ENCODE results near the gene BRD2. TPM values are rescaled to one million over a fixed set of nuclear protein-coding genes. Genes with fewer than 3 reads are reported as not detected.

BRD2 gene
- total RNA-seq, 1 donor from 2014 or later: 331 TPM

DNA sequence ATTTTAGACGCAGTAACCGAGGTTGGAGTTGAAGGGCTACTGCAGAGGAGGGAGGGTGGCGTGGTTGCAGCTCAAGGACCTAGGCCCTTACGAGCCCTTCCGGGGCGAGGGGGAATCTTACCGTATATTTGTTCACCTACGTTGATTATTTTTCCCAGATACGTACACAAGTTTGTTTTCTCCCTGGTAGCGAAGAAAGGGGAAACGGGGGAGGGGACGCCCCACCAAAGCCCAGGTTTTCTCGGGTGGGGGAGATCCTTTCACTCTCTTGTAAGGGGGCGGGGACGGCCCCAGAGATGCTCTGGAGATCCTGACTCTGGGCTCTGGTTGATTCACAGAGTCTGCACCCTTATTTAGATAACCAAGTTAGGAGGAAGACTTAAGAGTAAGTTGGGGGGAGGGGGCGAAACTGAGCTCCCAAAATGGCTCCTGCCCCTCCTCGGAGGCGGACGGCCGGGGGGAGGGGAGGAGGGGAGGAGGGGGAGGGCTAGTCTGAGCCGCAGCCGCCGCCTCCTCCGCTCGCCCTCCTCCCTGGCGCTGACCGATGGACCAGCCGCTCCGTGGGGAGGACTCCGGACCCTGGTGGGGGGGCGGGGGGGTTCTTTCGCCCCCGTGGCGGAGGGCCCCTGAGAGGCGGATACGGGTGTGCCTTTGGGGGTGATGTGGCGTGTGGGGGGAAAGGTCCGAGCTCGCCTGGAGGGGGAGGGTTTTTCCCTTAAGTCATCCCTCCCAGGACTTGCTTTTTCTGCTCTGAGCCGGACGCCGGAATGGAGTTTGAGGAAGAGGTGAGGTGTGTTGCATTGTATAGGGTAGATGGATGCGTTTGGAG is 2.2 kb downstream of the BRD2 start:
- intact Hi-C loops (cut with micrococcal nuclease): loop anchor here (1.0 to 5.0 kb wide), 6 partner anchors 126 to 1233 kb away; partner anchors contain the start of genes AGPAT1, CLIC1, PHF1 and PSMB8

DNA sequence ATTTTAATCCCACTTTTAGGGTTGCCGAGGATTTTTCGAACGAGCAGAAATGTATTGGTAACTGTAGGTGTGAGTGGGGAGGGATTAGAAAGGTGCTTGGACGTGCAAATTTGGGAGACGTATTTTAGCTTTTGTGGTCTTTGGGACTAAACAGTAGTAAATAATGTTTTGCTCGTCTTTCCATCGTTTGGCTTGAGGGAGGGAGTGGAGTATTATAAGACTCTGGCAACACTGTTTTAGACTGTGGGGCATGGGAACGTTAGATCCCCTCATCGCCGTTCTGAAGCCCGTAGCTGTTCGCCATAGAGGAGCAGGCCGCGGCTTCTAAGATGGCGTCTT is 2.8 kb downstream of the BRD2 start:
- intact Hi-C loops (cut with micrococcal nuclease): loop anchor here (1.0 to 5.0 kb wide), 6 partner anchors 127 to 1234 kb away; partner anchors contain the start of genes AGPAT1, CLIC1, PHF1 and PSMB8

DNA sequence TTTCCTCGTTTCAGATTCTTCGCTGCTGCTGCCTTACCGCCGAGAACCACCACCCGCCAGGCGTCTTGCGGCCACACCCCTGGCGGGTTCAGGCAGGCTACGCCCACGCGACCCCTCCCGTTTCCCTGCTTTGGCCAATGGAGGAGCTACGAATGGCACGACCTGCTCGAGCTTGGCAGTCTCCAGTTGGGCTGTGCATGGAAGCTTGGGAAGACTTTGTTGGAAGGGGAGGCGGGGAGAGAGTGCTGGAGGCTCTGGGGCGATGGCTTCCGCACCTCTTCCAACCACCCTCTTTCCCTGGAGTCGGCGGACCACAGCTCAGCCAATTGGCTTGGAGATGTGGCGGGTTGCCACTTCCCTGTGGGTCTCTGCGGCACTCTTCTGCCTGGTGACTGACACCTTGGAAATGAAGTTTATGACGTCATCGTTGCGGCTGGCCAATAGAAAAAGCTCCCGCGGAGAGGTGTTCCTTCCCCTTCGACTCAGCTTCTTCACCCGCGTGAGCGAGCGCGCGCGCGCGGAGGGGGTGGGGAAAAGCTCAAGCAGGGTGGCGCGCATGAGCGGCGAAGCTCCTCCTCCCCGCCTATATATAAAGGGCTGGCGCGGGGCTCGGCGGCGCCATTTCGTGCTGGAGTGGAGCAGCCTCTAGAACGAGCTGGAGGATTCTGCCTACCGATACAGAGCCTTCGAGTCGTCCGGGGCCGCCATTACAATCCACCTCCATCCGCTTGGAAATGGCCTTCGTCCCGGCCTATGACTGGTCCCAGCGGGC is 3.4 kb downstream of the BRD2 start:
- intact Hi-C loops (cut with micrococcal nuclease): loop anchor here (1.0 to 5.0 kb wide), 7 partner anchors 77 to 1234 kb away; partner anchors contain the start of genes AGPAT1, CLIC1, PHF1 and PSMB8

DNA sequence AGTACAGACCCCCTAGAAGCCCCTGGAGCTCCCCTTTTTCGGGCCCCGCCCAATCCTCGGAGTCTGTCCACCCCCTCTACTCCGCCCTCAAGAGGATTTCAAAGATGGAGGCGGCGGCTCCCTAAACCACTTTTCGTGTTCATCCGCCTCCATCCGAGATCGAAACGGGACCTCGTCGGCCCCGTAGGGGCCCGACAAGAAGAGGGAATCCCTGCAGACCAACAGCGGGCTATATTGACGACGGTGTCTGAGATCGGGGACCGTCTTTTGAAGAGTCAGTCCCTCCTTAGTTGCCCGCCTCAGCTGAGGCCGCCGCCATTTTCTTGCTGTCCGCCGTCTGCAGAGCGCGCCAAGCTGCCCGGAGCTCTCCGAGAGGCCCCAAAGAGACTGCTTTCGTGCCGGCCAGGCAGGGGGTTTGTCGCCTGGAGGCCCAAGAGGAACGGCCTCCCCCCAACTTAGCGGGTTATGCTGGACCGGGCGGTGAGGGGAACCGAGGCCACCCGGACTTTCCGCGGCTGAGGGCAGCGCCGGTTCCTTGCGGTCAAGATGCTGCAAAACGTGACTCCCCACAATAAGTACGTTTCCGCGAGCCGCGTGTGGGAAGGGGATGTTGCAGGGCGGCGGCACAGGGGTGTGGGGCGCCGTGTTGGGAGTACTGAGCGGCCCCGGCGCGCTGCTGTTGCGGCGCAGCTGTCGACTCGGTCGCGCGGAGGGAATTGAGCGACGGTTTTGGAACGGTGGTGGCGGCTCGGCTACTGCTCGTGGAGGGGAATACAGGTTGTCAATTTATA is 4.2 kb downstream of the BRD2 start:
- intact Hi-C loops (cut with micrococcal nuclease): loop anchor here (1.0 to 5.0 kb wide), 6 partner anchors 78 to 1235 kb away; partner anchors contain the start of genes AGPAT1, CLIC1, PHF1 and RNF5

DNA sequence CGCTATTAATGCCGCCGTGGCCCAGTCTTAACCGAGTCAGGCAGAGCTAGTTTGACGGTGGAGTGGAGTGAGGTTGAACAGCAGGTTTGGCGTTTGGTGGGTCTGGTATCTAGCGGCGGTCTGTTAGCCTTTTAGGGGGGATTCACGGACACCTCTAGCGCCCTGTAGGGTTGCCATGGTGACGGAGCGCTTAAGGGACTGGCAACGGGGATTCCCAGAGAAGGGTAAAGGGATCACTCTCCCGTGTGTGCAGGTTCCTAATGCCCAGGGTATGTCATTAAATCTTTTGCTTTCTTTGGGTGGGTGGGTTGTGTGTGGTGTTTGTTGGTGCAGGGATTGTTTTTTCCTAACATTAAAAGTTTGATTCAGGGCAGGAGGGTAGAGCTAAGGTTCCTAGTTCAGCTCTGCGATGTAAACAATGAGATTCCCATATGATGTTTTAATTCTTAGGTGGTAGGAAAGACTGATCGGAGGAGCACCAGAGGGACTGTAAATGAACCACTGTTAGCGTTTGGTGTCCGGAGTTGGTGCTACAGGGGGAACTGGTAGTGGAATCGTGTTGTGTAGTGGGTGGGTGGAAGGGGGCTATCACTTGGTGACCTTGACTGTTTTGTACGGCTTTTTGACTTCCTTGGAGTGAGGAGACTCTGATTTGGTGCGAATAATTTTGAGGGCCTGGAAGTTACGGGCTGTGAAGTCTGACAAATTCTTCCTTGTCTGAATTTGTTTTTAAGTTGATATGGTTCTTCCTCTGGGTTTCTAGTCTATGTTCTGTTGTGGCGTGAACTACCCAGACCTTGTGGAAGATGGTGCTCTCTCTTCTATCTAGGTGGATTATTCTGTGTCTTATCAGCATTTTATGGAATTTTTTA is 5.0 kb downstream of the BRD2 start:
- intact Hi-C loops (cut with micrococcal nuclease): loop anchor here (5.0 kb wide), 5 partner anchors 339 to 1236 kb away; partner anchors contain the start of genes AGPAT1, CLIC1, PHF1 and RNF5

DNA sequence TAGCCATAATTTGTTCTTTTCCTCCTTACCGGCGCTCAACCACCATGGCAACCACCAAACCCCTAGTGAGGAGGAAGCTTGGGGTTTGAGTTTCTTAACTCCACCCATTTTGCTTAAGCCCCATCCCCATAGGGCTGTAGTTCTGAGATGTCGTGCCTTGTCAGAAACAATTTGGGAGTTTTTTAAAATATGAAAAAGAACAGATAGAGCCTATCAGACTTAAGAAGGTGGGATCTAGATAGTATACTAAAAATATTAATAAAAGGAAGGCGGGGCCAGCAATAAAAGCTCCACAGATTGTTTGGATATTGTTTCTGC is 5.6 kb downstream of the BRD2 start:
- intact Hi-C loops (cut with micrococcal nuclease): loop anchor here (5.0 kb wide), 5 partner anchors 338 to 1237 kb away; partner anchors contain the start of genes AGPAT1, CLIC1, PHF1 and RNF5

DNA sequence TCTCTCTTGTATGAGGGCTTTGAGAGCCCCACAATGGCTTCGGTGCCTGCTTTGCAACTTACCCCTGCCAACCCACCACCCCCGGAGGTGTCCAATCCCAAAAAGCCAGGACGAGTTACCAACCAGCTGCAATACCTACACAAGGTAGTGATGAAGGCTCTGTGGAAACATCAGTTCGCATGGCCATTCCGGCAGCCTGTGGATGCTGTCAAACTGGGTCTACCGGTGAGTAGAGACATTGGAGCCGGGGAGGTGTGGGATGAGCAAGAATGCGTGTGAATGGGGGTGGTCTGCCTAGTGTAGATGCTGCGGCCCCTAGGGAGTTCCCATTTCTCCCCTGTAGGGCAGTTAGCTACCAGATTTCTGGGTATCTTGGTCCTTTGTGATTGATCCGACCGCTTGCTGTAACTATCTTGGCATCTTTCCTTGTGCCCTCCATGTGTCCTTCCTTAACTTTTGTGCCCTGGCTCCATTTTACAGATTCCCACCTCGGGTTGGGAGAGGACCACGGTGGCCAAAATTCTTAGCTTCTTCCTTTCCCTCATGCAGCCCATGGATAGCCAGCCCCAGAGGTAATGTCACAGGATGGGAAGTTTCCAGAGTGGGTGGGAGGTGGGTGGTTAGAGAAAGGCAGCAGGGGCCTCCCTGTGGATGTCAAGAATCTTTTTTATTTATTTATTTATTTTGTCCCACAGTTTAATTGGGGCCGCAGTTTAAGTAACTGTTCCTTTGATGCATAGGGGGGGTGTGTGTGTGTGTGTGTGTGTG is 6.3 kb downstream of the BRD2 start:
- intact Hi-C loops (cut with micrococcal nuclease): loop anchor here (5.0 kb wide), 5 partner anchors 338 to 1237 kb away; partner anchors contain the start of genes AGPAT1, CLIC1, PHF1 and RNF5

DNA sequence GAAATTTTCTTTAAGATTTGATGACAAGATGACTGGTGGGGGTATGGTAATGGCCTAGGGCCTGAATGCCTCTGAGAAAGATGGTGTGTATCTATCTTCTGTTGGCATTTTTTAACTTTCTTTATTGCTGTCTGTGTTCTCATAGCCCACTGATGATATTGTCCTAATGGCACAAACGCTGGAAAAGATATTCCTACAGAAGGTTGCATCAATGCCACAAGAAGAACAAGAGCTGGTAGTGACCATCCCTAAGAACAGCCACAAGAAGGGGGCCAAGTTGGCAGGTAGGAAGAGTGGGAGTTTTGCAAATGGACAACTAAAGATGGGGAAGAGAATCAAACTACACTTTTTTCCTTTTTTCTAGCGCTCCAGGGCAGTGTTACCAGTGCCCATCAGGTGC is 7.5 kb downstream of the BRD2 start:
- intact Hi-C loops (cut with micrococcal nuclease): no loop called here

DNA sequence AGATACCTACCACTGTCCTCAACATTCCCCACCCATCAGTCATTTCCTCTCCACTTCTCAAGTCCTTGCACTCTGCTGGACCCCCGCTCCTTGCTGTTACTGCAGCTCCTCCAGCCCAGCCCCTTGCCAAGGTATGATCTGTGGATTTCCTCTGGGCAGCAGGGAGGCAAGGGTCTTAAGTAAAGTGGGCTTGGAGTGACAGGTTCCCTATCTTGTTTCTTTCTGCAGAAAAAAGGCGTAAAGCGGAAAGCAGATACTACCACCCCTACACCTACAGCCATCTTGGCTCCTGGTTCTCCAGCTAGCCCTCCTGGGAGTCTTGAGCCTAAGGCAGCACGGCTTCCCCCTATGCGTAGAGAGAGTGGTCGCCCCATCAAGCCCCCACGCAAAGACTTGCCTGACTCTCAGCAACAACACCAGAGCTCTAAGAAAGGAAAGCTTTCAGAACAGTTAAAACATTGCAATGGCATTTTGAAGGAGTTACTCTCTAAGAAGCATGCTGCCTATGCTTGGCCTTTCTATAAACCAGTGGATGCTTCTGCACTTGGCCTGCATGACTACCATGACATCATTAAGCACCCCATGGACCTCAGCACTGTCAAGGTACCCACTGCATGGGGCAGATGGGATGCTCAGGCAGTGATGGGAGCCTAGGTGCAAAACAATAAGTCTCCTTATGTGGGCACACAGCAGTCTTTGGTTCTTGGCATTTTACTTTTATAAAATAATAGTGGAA is 8.1 kb downstream of the BRD2 start:
- intact Hi-C loops (cut with micrococcal nuclease): no loop called here

DNA sequence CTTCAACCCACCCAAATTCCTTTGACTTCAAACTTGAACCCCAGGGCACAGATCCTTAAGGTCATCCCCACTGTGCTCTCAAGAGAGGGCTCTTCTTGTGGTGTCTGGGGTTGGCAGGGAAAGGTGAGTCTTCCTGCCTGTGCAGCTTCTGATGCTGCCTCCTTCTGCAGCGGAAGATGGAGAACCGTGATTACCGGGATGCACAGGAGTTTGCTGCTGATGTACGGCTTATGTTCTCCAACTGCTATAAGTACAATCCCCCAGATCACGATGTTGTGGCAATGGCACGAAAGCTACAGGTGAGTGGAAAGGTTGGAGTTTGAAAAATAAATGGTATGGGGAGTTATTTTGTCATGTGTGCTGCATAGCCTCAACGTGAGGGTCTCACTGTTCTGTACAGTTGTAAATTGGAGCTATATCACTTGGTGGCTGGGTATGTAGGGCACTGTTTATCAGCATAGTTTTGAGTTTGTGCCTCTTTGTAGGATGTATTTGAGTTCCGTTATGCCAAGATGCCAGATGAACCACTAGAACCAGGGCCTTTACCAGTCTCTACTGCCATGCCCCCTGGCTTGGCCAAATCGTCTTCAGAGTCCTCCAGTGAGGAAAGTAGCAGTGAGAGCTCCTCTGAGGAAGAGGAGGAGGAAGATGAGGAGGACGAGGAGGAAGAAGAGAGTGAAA is 9.0 kb downstream of the BRD2 start:
- intact Hi-C loops (cut with micrococcal nuclease): no loop called here

DNA sequence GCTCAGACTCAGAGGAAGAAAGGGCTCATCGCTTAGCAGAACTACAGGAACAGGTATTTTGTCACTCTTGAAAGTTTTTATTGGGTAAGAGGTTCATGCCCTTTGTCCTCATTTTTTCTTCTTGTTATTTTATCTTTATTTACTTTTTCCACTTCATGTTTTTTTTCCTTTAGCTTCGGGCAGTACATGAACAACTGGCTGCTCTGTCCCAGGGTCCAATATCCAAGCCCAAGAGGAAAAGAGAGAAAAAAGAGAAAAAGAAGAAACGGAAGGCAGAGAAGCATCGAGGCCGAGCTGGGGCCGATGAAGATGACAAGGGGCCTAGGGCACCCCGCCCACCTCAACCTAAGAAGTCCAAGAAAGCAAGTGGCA is 9.5 kb downstream of the BRD2 start:
- intact Hi-C loops (cut with micrococcal nuclease): no loop called here

DNA sequence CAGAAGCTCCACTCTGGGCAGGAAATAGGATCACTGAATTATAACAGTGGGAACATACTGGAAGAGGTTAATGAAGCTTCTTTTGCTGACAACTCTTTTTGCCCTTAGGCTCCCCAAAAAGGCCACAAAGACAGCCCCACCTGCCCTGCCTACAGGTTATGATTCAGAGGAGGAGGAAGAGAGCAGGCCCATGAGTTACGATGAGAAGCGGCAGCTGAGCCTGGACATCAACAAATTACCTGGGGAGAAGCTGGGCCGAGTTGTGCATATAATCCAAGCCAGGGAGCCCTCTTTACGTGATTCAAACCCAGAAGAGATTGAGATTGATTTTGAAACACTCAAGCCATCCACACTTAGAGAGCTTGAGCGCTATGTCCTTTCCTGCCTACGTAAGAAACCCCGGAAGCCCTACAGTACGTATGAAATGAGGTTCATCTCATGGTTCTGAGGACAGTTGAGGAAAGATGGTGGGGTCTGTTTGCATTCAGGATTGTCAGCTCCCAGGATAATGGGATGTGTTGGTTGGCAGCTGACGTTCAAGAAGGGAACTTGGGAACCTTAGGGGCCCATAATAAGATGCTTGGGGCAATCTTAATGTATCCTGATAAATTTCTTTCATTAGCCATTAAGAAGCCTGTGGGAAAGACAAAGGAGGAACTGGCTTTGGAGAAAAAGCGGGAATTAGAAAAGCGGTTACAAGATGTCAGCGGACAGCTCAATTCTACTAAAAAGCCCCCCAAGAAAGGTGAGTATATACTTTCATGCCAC is 11.5 kb downstream of the BRD2 start:
- intact Hi-C loops (cut with micrococcal nuclease): no loop called here

DNA sequence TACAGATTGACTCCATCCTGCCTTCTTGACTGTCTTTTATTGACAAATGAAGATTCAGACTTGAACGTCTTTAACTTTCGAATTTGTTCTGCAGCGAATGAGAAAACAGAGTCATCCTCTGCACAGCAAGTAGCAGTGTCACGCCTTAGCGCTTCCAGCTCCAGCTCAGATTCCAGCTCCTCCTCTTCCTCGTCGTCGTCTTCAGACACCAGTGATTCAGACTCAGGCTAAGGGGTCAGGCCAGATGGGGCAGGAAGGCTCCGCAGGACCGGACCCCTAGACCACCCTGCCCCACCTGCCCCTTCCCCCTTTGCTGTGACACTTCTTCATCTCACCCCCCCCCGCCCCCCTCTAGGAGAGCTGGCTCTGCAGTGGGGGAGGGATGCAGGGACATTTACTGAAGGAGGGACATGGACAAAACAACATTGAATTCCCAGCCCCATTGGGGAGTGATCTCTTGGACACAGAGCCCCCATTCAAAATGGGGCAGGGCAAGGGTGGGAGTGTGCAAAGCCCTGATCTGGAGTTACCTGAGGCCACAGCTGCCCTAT is 12.2 kb downstream of the BRD2 start:
- intact Hi-C loops (cut with micrococcal nuclease): no loop called here

DNA sequence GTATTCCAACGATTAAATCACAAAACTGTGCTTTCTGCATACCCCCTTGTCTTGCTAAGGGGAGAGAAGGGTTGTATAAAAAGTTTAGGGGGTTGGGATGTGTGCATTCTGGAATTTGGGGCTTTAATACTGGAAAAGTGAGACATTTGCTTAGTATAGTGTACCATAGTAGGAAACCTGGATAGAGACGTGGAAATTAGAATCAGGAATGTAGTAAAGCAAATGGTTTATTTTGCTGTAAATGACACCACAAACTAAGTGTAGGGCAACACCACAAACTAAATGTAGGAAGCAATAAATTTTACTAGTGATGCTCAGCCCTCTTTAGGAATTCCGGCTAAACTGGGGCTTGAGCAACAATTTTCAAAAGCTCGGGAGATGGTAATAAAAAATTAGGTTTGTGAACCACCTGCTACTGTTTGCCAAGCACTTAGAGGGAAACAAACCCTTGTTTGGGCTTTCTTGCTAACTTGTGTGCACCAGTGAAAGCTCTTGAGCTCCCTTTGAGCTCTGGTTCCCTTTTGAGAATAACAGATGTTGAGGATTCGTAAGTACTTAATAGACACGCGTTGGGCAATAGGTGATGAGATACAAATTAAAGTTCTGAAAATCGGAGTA is 13.8 kb downstream of the BRD2 start:
- intact Hi-C loops (cut with micrococcal nuclease): no loop called here

DNA sequence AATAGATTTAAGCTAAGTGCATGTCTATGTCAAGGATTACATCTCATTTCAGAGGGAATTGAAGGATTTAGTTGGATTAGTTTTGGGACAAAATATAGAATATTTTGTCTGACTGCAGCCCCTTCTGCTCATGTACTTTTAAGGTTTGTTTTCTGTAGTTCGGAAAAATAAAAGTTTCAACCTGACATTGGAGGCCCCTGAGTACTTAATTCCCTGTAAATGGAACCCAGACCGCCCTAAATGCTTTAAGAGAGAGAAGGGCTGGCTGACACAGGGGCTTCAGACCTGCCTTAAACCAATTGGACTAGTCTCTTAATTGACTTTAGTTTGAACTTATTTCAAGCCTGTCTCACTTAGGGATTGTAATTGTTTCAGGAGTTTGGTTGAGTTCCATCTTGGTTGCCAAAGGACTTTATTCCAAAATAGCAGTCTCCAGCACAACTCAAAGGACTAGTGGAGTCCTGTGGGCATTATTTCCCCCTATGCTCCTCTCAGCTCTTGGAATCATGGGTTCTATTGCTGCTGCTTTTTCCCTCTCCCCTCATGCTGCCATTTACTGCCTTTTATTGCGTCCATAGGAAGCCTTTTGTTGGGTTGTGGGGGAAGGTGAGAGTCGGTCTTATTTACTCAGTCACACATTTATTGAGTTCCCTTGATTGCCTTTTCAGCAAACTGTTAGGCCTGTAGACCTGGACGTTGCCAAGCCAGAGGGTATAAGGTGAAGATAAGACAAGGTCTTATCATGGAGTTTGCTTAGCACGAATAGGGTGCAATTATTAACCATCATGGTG is 14.5 kb downstream of the BRD2 start:
- intact Hi-C loops (cut with micrococcal nuclease): no loop called here

DNA sequence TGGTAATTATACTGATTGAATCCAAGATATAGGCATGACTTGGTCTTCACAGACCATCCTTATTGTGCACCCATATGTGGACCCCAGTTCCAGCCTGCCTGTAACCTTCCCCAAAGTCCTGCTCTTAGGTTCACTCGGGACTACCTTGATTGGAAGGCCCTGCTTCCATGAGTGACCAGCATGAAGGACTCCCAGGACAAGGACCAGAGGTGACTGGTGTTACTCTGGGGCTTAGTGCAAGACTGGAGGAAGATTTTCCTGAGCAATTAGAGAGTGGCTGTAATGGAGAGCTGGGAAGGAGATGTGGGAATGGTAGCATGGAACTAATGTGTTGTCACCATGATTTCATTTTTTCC is 15.1 kb downstream of the BRD2 start:
- intact Hi-C loops (cut with micrococcal nuclease): no loop called here
